ENCODE data around the gene BAIAP3. TPM values are rescaled to one million over a fixed set of nuclear protein-coding genes. Genes with fewer than 3 reads are reported as not detected.
A peak's percentile ranks its signal among the peaks of the same experiment; 100 is the strongest.

The BAIAP3 gene
- total and polyA plus RNA-seq, 2 donors (not counting 3 experiments of a cell fraction or from before 2014, with no cell fraction given): 0.36 to 0.66 TPM

GRCh38 chr16:1332618-1333148, 762 bp upstream of the BAIAP3 start:
- Histone ChIP-seq H3K27ac (ENCODE audit: insufficient read depth, low read depth, low read length) (no peak overlapping the region), H3K9me3 (replicated peaks; ENCODE audit: control insufficient read depth, insufficient read depth, low read length) (no peaks in the 10 kb centered on the region), H3K9ac (replicated peaks; ENCODE audit: extremely low read depth, insufficient read depth, low read length) (no peak overlapping the region), H3K9me1 (replicated peaks; ENCODE audit: control insufficient read depth, extremely low read depth, insufficient read depth, low read length) (no peaks in the 10 kb centered on the region), H2AFZ (ENCODE audit: low read depth, low read length) (no peak overlapping the region), H3K4me2 (ENCODE audit: insufficient read depth, low read length) (no peak overlapping the region), H3K4me1 (ENCODE audit: control insufficient read depth, extremely low read depth, insufficient read depth, low read length) (peaks cover 12% of the 10 kb centered on the region), H3K27me3 (ENCODE audit: control insufficient read depth in 2 of 2, insufficient read depth in 2 of 2, low read length in 2 of 2) (peaks cover 35 to 48% of the 10 kb centered on the region in 2 experiments), H3K4me3 (replicated peaks in 1 of 3; ENCODE audit: insufficient read depth in 1 of 3, low read depth in 1 of 3, low read length in 3 of 3) (no peak overlapping the region), H3K79me2 (ENCODE audit: control insufficient read depth, insufficient read depth, low read length) (no peaks in the 10 kb centered on the region), H3K36me3 (ENCODE audit: control insufficient read depth in 2 of 2, extremely low read depth in 1 of 2, insufficient read depth in 2 of 2, low read length in 2 of 2) (no peaks in the 10 kb centered on the region), H4K20me1 (replicated peaks; ENCODE audit: control insufficient read depth, extremely low read depth, insufficient read depth, low read length) (no peaks in the 10 kb centered on the region)
- TF ChIP-seq MAX (IDR thresholded peaks at IDR 0.05; ENCODE audit: insufficient read depth, insufficient read length) (no peak), EZH2 (IDR thresholded peaks at IDR 0.05; ENCODE audit: borderline replicate concordance, low read depth, low read length, severe bottlenecking) (peak; percentile 73)
- no TSS peak for BruUV-seq (replicated peaks)
- FAIRE-seq (no peak), DNase-seq (ENCODE audit: low read depth, low spot score) (no peak)
- ChIA-PET POLR2A (no interaction called here), CTCF (interaction anchor here (0.8 to 1.4 kb wide), 3 partner anchors 21 to 32 kb away, joined by 4 to 5 read pairs (median 4); no protein-coding TSS in a partner anchor)
- dilution Hi-C loops (cut with MboI; ENCODE audit: extremely low pct_ligation_motif_present, low sequenced_read_pairs) (no loop called here), intact Hi-C loops (cut with micrococcal nuclease) (no loop called here)

- Histone ChIP-seq H3K4me3 (replicated peaks in 1 of 3; ENCODE audit: insufficient read depth in 1 of 3, low read depth in 1 of 3, low read length in 3 of 3) (no peak overlapping the region), H3K4me2 (ENCODE audit: insufficient read depth, low read length) (no peak overlapping the region), H4K20me1 (replicated peaks; ENCODE audit: control insufficient read depth, extremely low read depth, insufficient read depth, low read length) (no peaks in the 10 kb centered on the region), H3K79me2 (ENCODE audit: control insufficient read depth, insufficient read depth, low read length) (no peaks in the 10 kb centered on the region), H3K9me3 (replicated peaks; ENCODE audit: control insufficient read depth, insufficient read depth, low read length) (no peaks in the 10 kb centered on the region), H3K27me3 (ENCODE audit: control insufficient read depth in 2 of 2, insufficient read depth in 2 of 2, low read length in 2 of 2) (peaks cover 35 to 48% of the 10 kb centered on the region in 2 experiments), H3K27ac (ENCODE audit: insufficient read depth, low read depth, low read length) (no peak overlapping the region), H3K9ac (replicated peaks; ENCODE audit: extremely low read depth, insufficient read depth, low read length) (no peak overlapping the region), H3K4me1 (ENCODE audit: control insufficient read depth, extremely low read depth, insufficient read depth, low read length) (peaks cover 12% of the 10 kb centered on the region), H2AFZ (ENCODE audit: low read depth, low read length) (no peak overlapping the region), H3K9me1 (replicated peaks; ENCODE audit: control insufficient read depth, extremely low read depth, insufficient read depth, low read length) (no peaks in the 10 kb centered on the region), H3K36me3 (ENCODE audit: control insufficient read depth in 2 of 2, extremely low read depth in 1 of 2, insufficient read depth in 2 of 2, low read length in 2 of 2) (no peaks in the 10 kb centered on the region)
- DNase-seq (ENCODE audit: low read depth, low spot score) (no peak), FAIRE-seq (no peak)
- no TSS peak for BruUV-seq (replicated peaks)
- intact Hi-C loops (cut with micrococcal nuclease) (no loop called here), dilution Hi-C loops (cut with MboI; ENCODE audit: extremely low pct_ligation_motif_present, low sequenced_read_pairs) (no loop called here)
- ChIA-PET CTCF (no interaction called here), POLR2A (no interaction called here)
- TF ChIP-seq EZH2 (IDR thresholded peaks at IDR 0.05; ENCODE audit: borderline replicate concordance, low read depth, low read length, severe bottlenecking) (peak; percentile 77), POLR2A (IDR thresholded peaks at IDR 0.05; ENCODE audit: low read depth, low read length) (no peak), GATA2 (IDR thresholded peaks at IDR 0.05; ENCODE audit: insufficient read depth, insufficient read length, low read depth, low read length) (no peak), JUN (IDR thresholded peaks at IDR 0.05; ENCODE audit: borderline replicate concordance, insufficient read depth, insufficient read length, low read depth) (no peak)
These were observed 632 bp downstream of the BAIAP3 start for GRCh38 chr16:1333854-1334700.
